NCI-H460 (cell line): Measurements from ENCODE around the gene FCN2. TPM values are rescaled to one million over a fixed set of nuclear protein-coding genes. Genes with fewer than 3 reads are reported as not detected.

Experiments used
- DNase-seq: peaks from one replicate; pipeline ENCODE4 v3.0.0-alpha.2; 2016; ENCODE audit warnings: low read depth; ENCODE audit errors: extremely low read depth
- polyA plus RNA-seq: library from polyadenylated mRNA; depleted of rRNA; stranded (reverse); fragments of >200 nt; gene quantifications from 2 replicates; pipeline ENCODE4 v1.2.3, GENCODE V29; 2014; cell fraction: nucleus; rRNA removed
- total RNA-seq: library from RNA; depleted of rRNA; stranded (reverse); fragments of >200 nt; shearing (Covaris generic); gene quantifications from 2 replicates; pipeline ENCODE4 v1.2.3, GENCODE V29; 2014; rRNA removed

FCN2 gene
- not detected in 2 replicates for total RNA-seq
- polyA plus RNA-seq = not detected in 2 replicates

- DNase-seq = no peak
These were observed at the start of gene FCN2 for GRCh38 chr9:134880484-134881312. Gene FCN2 (plus strand): TSS chr9:134880810. CDS start chr9:134880822, 12 bp downstream.

- no peak for DNase-seq
These were observed 49.5 kb upstream of the FCN2 start for GRCh38 chr9:134830926-134831720.

GRCh38 chr9:134832471-134832870 lies 48.1 kb upstream of the FCN2 start:
- no peak for DNase-seq

- no peak for DNase-seq
These were observed 47.2 kb upstream of the FCN2 start for GRCh38 chr9:134833294-134833880.

GRCh38 chr9:134834217-134834956 lies 46.2 kb upstream of the FCN2 start:
- DNase-seq = no peak

- DNase-seq = no peak
These were observed 45.6 kb upstream of the FCN2 start for GRCh38 chr9:134834957-134835419.

- DNase-seq = no peak
These were observed 45.2 kb upstream of the FCN2 start for GRCh38 chr9:134835448-134835847.

- DNase-seq = no peak
These were observed 44.6 kb upstream of the FCN2 start for GRCh38 chr9:134835987-134836386.

- DNase-seq = no peak
These were observed 44.1 kb upstream of the FCN2 start for GRCh38 chr9:134836406-134836970.

- DNase-seq = no peak
These were observed 43.1 kb upstream of the FCN2 start for GRCh38 chr9:134837529-134837928.

GRCh38 chr9:134838651-134839454 lies 41.8 kb upstream of the FCN2 start:
- DNase-seq = no peak

- no peak for DNase-seq
These were observed 41.0 kb upstream of the FCN2 start for GRCh38 chr9:134839455-134840125.

- no peak for DNase-seq
These were observed 40.1 kb upstream of the FCN2 start for GRCh38 chr9:134840511-134840910.

- DNase-seq = no peak
These were observed 39.3 kb upstream of the FCN2 start for GRCh38 chr9:134841180-134841904.

GRCh38 chr9:134842321-134842720 lies 38.3 kb upstream of the FCN2 start:
- no peak for DNase-seq

- no peak for DNase-seq
These were observed 36.9 kb upstream of the FCN2 start for GRCh38 chr9:134843740-134844139.

- no peak for DNase-seq
These were observed 35.8 kb upstream of the FCN2 start for GRCh38 chr9:134844821-134845220.

- DNase-seq = no peak
These were observed 34.4 kb upstream of the FCN2 start for GRCh38 chr9:134846187-134846586.
